ENCODE measurements around the gene FMNL3. TPM values are rescaled to one million over a fixed set of nuclear protein-coding genes. Genes with fewer than 3 reads are reported as not detected.
A peak's percentile ranks its signal among the peaks of the same experiment; 100 is the strongest.

The FMNL3 gene
- total and polyA plus RNA-seq, 2 experiments from 2014 or later, result 8.7 to 32.6 TPM

- peaks cover 7% of the 10 kb centered on the region; the same call in 1 of the 2 replicates for H4K20me1 ChIP-seq (replicated peaks; ENCODE audit: insufficient read depth)
- H3F3A ChIP-seq (replicated peaks; ENCODE audit: low read depth), result no peaks in the 10 kb centered on the region
- H3K4me1 ChIP-seq (ENCODE audit: insufficient read depth), result no peaks in the 10 kb centered on the region
- Mint-ChIP-seq H3K4me3 (no peak overlapping the region), H3K27ac (no peak overlapping the region), H3K36me3 (ENCODE audit: low read depth) (peaks cover 69% of the 10 kb centered on the region), H3K4me1 (peaks cover 17% of the 10 kb centered on the region), H3K27me3 (ENCODE audit: insufficient read depth, low read depth, poor library complexity) (peaks cover 13% of the 10 kb centered on the region), H3K9me3 (no peaks in the 10 kb centered on the region)
- no peak overlapping the region for H2AFZ ChIP-seq
- H3K27me3 ChIP-seq (ENCODE audit: insufficient read depth), result no peaks in the 10 kb centered on the region
- H3K4me2 ChIP-seq, result no peak overlapping the region
- no peaks in the 10 kb centered on the region for H3K9me2 ChIP-seq (ENCODE audit: insufficient read depth)
- no peaks in the 10 kb centered on the region for H3K79me2 ChIP-seq (replicated peaks; ENCODE audit: insufficient read depth)
- H3K36me3 ChIP-seq (ENCODE audit: insufficient read depth), result peaks cover 23% of the 10 kb centered on the region
- no peak overlapping the region for H3K4me3 ChIP-seq
- no peak for DNase-seq (ENCODE audit: low spot score)
- H3K27ac ChIP-seq (ENCODE audit: low read depth), result no peak overlapping the region
- no peak for TF ChIP-seq REST (IDR thresholded peaks at IDR 0.05; ENCODE audit: unreplicated experiment)
- no peak for TF ChIP-seq EZH2 (IDR thresholded peaks at IDR 0.05; ENCODE audit: low read depth, unreplicated experiment)
- TF ChIP-seq JUNB (IDR thresholded peaks at IDR 0.05; ENCODE audit: unreplicated experiment), result no peak
- TF ChIP-seq ZNF114 (CRISPR knock-in tag; IDR thresholded peaks at IDR 0.05), result no peak
- TF ChIP-seq CREB1 (CRISPR knock-in tag; IDR thresholded peaks at IDR 0.05; ENCODE audit: low read depth), result no peak
- TF ChIP-seq CTCF (conservative IDR thresholded peaks at IDR 0.05; ENCODE audit: low read depth in 2 of 2), result no peak
- no peak for TF ChIP-seq EZH2phosphoT487 (IDR thresholded peaks at IDR 0.05; ENCODE audit: unreplicated experiment)
- TF ChIP-seq STAT1 (IDR thresholded peaks at IDR 0.05; ENCODE audit: unreplicated experiment), result no peak
- no peak for TF ChIP-seq ZNF462 (CRISPR knock-in tag; IDR thresholded peaks at IDR 0.05)
- TF ChIP-seq NANOG (IDR thresholded peaks at IDR 0.05; ENCODE audit: borderline replicate concordance), result no peak
- no peak for TF ChIP-seq ETS1 (IDR thresholded peaks at IDR 0.05)
- ATAC-seq, result peak; percentile 60
Observed at GRCh38 chr12:49651855-49652254, 55.4 kb downstream of the FMNL3 start.
